GDM1 (cell line): ENCODE results near the gene PTPN18.
A peak's percentile ranks its signal among the peaks of the same experiment; 100 is the strongest.
"Not testable (repeated sequence)": the region's sequence is repeated elsewhere in the genome, so short reads cannot be mapped to it uniquely, and the experiment has no call there.

Experiments used
- DNase-seq: peaks from one replicate; lab custom pipeline; 2025; lab: John Stamatoyannopoulos, UW

PTPN18 gene

DNA sequence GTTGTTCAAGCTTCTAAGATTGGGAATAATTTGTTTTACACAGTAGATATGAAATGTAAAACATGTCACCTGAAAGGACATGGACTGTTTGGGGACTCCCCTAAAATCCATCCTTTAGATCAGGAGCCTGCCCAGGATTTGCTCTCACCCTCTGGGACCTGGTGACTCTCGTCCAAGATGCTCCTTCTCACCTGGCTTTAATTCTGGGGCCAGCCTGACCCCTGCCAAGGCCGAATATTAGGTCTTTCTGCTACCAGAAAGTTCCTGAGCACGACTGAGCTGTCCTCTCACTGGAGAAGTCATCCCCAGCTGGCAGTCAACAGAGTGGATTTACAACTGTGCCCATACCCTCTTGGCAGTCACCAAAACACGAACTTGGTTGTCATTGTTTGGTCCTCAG is 25.3 kb downstream of the PTPN18 start:
- DNase-seq: no peak

DNA sequence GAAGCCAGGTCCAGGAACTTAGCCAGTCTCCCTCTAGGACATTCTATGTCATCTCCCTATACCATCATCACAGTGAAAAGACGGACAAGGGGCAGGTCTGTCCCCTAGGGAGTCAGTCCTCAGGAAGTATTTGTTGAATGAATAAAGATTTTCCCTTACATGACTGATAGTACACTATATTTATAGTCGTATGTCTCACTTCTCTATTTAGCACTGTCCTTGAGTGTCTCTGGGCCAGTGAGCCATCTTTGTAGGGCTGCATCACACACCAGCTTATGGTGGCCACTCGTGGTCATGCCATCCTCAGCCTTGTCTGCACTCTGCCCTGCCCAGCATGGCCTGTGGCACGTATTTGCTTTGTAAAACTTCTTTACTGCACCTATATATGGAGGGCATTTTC is 25.8 kb downstream of the PTPN18 start:
- DNase-seq: no peak

DNA sequence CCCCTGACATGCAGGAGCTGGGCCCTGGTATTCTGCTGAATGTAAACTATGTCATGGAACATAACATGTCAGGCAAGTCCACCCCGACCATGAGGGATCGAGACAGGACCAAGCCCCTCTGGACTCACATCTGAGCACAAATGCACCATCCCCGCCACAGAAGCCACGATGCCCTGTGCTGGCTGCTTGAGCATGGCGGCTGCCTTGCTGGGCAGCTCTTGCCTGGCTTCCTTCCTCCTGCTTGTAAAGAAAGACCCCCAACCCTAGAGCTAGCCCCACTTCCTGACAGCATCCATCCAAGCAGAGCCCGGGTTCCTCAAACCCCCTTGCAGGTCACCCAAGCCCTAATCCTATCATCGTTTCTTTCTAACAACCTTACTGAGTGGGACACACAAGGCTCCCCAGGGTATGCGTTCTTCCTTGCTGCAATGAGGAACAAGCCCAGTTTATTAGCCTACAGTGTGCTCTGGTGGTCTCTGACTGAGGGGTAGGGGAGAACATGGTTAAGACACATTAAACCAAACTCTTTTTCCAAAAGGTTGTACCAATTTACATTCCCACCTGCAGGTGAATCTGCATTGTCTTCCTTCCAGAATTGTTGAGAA is 26.6 kb downstream of the PTPN18 start:
- DNase-seq: no peak

DNA sequence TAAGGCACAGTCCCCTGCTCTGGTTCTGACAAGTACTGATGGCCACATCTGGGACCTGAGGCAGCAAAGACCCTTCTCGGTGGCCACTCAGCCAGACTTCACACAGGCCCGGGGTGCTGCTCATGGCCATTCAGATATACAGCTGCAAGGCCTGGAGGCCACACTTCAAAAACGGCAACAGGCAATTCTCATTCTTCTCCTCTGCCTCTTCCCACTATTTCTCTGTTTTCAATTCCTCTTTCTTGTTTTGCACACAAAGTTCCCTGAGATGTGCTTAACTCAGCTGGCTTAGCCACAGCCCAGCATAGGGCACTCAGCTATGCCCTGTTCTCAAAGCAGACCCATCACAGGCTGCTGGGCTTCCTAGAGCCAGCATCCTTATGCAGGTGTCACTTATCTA is 29.9 kb downstream of the PTPN18 start:
- no peak for DNase-seq

DNA sequence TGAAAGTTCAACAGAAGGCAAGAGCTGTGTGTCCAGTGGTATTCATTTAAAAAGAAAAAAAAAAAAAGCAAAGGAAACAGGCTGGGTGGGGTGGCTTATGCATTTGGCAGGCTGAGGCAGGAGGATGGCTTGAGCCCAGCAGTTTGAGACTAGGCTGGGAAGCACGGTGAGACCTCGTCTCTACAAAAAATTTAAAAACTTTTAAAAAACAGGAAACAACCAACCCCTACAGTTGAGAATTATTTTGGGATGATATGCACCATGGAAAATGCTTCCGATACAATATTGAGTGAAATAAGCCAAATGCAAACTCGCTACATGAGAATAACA is 31.2 kb downstream of the PTPN18 start:
- DNase-seq: no peak

DNA sequence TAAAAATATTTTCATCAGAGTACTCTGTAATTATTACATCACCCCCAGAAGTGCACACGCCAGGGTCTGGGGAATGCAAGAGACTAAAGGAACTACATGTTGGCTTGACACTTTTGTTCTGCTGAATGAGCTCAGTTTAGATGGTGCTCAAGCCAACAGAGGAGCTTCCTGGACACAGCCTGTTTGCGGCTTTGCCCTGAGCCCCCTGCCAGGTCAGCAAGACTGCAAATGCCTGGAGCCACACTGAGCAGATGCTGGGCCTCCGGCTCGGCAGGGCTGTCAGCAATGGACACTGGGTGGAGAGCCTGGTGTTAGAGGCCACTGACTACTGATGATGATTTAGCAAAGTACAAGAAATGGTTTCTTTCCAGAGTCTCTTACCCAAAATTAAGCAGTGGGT is 31.9 kb downstream of the PTPN18 start:
- DNase-seq: no peak

DNA sequence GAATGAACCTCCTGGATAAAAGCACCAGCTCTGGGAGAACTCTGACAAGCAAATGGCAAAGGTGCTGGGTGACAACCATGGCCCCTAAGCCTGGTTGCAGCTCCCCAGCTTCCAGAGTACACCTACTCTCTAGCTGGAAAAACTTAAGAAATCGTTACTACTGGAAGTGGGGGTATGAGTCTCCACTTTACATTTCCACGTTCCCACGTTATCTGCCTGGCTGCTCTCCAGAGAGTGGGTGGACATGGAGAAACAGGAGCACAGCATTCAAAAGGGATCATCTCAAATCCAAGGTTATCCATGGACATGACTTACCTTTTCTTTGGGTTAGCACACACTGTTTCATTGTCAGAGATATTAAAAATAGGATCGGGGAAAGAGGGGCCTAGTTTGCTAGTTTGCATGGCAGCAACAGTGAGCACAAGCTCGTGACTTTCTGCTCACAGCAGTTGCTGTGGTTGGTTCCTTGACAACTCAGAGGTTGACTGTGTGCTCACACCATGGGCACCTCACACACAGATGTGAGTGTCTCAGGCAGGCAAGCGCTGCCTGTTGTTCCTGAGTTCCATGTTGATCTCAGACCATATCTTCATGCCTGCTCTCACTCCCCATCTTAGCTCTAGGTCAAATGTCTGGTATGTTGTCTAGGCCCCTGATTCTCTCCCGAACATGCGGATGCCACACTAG is 32.5 kb downstream of the PTPN18 start:
- no peak for DNase-seq

DNA sequence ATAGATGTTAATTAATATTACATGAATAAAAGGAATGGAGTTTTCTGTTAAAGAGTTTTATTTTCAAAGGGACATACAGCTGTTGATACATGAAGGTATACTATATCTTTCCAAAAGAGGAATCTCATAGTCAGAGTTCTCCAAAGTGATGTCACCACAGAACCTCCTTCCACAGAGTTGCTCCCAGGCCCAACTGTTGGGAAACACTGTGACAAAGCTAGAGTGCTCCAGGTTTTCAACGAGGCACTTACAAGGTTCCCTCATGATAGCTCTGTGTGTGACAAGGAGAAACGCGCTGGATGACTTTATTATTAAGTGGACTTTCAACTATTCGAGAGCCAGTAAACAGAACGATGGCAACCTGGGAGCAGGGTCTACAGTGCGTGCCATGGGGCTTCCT is 33.5 kb downstream of the PTPN18 start:
- DNase-seq: no peak

DNA sequence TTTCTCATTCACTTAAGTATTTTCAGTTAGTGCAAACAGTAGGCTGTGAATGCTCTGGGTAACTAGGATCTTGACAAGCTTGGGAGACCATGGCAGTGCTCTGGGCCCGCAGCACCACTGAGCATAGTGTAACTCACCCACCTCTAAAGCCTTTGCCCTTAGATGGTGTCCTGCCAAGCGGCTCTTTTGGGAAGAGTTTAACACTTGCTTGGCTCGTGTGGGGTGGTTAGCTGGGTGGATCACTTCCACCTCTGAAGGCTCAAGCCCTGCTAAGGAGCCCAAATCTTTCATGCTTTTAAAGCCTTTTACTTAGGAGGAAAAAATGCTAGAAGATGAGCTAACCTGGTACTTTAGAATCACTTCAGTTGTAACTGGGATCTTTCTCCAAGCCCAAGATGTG is 33.9 kb downstream of the PTPN18 start:
- no peak for DNase-seq

DNA sequence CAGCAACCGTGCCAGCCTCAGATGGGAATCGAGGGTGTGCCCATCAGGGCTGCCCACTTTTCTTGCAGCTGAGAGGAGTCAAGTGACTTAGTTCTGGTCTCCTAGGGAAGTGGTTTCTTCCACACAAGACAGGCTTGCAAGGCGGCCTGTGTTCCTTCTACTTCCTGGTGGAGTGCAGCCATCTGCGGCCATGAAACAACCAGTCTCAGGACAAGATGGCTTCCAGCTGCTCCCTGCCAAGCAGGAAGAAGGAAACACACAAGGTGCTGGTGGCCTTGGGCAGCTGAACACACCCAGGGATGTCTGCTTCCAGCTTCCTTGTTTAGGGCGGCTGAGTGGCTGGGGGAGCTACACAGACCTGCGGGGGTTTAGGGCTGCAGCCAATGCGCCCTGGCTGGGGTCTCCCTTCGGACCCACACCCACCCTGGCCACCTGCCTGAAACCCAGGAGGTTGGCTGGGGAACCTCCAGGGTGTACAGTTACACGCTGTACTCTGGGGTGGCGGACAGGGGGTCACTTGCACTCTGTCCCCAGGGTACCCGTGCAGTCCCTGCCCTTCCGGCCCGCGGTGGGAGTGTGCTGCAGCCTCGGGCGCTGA is 34.7 kb downstream of the PTPN18 start:
- DNase-seq: peak; percentile 4

DNA sequence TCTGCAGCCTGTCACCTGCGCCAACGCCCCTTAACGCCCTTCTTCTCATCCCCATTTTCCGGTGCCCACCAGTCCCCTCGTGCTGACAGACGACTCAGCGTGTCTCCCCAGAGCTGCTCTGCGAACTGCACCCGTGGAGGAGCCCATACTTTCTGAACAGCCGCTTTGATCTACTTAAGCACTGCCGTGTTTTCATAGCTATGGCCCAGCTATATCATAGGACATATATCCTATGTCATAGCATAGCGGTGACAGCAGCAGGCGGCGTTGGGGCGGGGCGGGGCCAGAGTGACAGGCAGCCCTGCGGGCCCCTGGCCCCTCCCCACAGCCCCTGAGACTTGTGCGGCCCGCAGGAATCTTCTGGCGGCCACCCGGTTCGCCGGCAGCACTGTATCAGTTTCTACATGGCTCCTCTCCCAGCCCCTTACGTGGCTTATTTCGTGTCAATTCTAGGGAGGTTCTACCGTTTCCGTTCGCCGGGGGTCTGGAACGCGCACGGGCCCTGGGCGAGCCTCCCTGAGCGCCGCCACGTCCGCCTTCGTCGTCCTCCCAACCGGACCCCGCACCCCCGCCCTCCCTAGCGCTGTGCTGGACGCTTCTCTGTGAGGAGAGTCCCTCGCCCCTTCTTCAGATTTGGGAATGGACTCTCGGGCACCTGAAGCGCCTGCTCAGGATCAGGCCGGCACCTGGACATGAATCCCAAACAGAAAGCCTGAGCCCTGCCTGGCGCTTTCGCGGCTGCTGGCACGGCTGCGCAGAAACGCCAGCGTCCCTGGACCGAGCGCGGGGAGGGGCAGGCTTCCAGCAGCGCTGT is 35.4 kb downstream of the PTPN18 start:
- peak; percentile 40 for DNase-seq

DNA sequence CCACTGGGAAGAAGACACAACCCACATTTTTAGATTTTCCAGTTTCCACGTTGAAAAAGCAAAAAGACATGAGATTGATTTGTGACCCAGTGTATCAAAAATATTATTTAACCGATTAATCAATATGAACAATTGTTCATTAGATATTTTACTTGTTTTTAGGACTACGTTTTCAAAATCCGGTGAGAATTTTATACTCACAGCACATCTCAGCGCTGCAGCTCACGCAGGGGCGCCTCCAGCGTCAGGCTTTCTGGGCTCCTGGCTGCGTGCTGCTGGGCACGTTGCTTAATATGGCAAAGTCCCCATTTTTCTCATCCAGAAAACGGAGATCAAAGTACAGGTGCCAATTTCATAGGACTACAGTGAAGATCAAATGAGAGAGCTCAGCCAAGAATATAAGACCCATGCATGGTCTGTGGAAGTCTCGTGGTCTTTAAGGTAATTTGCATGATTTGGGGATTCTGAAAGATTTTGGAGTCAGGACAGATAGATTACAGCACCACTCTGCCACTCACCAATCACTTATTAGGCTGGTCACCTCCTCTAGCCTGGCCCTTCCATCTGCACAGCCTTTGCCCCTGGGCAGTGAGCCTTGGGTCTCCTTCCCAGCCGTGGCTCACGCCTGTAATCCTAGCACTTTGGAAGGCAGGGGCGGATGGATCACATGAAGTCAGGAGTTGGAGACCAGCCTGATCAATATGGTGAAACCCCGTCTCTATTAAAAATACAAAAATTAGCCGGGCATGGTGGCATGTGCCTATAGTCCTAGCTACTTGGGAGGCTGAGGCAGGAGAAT is 36.2 kb downstream of the PTPN18 start:
- no peak for DNase-seq

DNA sequence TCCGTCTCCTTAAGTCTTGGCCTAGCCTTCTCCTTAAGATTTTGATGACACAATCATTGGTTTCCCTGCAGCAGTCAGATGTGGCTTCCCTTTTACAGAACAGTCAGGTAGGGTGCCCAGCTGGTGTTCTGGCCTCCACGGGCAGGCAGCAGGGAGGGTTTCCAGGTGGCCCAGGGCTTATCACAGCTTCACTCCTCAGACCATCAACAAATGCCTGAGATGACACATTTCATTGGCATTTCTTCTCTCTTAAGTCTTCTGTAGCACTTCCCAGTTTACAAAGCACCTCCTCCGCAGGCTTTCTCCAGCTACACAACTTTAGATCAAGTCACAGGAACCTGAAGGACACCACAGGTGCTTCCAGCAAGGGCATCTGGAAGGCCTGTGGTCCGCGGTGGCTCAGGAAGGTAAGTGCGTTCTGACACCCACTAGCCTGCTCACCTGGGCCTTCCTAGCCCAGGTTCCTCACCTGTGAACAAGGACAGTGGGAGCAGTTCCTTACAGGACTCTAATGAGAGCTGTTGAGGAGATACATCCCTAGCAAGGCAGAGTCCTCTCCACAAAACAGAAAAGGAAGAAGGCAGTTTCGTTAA is 37.6 kb downstream of the PTPN18 start:
- DNase-seq: no peak

DNA sequence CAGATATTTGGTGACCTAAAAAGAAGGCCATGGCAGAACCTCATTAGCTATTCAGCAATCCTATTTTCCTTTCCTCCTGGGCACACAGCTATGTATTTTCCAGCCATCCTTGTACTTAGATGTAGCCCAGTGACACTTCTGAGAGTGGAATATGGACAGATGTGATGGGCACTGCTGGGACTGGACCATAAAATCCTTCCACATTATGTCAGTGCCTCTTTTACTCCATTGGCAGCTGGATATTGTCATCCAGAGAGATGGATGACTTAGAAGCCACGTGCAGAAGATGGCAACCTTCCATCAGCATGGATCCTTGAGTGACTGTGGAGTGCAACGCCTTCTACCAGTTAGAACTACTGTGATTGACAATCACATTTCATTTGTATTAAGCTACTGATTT is 50.4 kb downstream of the PTPN18 start:
- not testable (repeated sequence) for DNase-seq

DNA sequence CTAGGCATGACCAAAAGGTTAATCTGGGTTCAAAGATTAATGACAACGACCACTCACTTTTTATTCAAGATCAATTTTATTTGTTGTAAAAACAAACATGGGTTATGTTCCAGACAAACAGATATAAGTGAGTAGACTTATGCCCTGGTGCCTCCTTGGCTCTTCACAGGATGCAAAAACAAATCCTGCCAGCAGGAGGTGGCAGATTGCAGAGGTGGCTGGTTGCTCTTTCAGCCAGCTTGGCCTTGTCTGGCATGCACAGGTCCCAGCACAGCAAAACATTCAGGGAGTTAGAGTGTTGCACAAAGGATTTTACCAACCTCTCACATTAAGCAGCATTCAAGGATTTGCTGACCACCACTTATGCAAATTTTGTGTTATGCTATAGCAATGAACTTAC is 60.8 kb downstream of the PTPN18 start:
- DNase-seq: not testable (repeated sequence)

DNA sequence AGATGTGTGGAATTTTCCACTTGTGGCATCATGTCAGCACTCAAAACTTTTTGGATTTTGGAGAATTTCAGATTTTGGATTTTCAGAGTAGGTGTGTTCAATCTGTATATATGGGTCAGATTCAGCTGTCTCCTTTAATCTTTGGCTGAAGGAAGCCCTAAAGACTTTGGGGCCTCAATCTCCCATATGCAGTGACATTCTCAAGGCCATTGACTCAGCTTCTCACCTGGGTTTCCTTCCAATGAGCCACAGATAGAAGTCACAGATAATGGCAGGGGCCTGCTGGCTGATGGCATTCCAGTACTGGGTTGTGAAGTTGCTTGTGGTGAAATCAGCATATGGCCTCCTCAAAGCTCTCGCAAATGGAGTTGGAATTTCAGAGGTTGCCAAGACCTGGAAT is 63.0 kb downstream of the PTPN18 start:
- not testable (repeated sequence) for DNase-seq
